Stimulated activated CD8-positive, alpha-beta memory T cell treated with anti-CD3 and anti-CD28 coated beads, Interleukin-15, amount 100 ng/mL, for 48 hours (primary cell): Measurements from ENCODE around the gene ABCC11.
A peak's percentile ranks its signal among the peaks of the same experiment; 100 is the strongest.

Experiments used
- DNase-seq, 2 donors: peaks; one replicate each; pipeline ENCODE4 v3.0.0-alpha.2; 2020; ENCODE audit warnings: low read depth in 2 of 2

The ABCC11 gene

DNA sequence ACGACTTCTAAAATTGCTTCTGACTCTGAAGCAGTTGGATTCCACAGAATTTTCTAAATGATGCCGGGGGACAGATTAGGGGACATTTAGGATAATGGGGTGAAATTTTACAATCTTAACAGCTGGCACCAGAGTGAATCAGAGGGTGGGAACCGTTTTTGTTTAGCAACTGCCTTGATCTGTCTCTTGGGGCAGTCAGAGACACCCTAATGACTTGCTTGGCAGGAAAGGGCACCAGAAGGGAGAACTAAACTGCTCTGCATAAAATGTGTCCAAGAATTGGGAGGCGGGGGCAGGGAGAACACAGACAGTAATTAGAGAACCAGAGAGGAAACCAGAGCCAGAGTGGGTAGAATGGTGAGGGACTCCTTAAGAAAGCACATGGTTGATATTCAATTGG lies 85.4 kb downstream of the ABCC11 start:
- DNase-seq = no peak

DNA sequence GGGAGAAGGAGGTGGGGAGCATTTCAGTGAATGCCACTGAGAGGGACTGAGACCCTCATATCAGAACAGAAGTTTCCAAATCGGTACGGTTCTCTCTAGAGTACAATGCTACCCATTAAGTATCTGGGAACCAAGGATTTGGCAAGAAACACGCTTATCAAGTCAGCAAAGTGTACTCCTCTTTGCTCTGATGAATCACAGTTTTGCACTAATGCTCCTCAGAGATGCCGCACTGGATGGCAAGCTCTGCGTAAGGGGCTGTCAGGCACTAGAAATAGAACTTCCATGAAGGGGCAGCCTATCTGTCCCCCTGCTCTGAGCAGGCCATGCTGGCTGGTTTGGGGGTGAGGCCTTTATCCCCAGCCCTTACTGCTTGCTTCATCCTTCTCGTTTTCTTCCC lies 86.8 kb downstream of the ABCC11 start:
- no peak for DNase-seq

DNA sequence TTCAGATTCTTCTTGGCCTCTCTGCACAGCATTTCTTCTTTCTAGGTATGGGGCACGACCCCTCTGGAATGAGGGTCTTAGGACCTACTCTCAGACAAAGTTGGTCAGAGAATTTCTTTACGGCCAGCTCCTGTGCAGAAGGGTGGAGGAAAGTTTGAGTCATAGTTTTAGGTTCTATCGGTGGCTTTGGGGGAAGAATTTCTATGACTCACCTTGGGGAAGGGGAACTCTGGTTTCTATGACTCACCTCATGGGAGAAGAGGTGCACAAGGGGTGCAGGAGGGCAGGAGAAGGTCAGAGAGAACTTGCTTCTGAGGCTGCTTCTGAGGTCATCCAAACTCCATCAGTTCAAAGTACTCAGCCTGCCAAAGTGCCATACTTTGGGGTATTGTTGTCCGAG lies 89.0 kb downstream of the ABCC11 start:
- peak; percentile 25 to 41 for DNase-seq

DNA sequence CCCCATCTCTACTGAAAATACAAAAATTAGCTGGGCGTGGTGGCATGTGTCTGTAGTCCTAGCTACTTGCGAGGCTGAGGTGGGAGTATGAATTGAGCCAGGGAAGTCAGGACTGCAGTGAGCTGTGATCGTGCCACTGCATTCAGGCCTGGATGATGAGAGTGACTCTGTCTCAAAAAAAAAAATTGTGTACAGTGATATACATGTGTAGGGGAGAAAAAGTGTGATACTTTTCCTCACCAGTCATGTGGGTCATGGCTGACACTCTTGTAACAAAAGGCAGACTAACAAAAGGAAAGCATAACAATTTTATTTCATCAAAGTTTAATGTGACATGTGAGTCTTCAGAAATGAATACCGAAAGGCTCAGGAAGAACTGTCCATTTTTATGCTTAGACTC lies 89.5 kb downstream of the ABCC11 start:
- DNase-seq = no peak

DNA sequence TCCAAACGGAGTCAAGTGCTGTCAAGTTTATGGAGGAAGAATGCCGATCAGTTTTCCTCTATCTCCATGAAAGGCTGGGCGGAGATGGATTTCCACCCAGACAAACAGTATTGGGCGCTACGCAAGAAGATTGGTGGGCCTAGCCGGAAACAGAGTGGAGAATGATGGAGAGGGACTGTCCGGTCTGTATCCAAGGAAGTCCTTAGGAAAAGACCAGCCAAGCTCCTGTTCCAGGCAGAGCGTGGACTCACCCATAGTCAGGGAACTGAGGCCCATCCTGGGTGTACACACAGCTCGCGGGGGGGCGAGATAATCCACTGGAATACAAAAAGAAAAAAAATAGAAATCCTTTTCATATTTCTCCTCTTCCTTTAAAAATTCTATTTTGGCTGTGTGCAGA lies 90.0 kb downstream of the ABCC11 start:
- no peak for DNase-seq

DNA sequence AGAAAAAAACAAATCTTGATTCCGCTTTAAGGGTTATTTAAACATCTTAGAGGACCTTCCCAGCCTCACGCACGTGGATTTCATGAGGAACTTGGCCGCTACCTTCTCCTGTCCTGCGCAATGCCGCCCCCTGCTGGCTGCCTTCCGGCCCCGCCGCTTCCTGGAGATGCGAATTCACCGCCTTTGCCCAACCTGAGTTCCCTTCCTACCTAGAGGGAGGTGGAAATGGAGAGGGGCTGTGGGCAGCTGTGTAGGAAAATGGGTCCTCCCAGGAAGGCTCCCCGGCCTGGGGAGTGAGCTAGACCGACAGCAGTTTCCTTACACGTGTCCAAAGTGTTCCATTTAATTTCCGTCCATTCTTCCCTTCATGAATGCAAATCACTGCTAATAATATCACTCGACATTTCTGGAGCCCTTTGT lies 90.5 kb downstream of the ABCC11 start:
- DNase-seq = peak; percentile 68 to 69

DNA sequence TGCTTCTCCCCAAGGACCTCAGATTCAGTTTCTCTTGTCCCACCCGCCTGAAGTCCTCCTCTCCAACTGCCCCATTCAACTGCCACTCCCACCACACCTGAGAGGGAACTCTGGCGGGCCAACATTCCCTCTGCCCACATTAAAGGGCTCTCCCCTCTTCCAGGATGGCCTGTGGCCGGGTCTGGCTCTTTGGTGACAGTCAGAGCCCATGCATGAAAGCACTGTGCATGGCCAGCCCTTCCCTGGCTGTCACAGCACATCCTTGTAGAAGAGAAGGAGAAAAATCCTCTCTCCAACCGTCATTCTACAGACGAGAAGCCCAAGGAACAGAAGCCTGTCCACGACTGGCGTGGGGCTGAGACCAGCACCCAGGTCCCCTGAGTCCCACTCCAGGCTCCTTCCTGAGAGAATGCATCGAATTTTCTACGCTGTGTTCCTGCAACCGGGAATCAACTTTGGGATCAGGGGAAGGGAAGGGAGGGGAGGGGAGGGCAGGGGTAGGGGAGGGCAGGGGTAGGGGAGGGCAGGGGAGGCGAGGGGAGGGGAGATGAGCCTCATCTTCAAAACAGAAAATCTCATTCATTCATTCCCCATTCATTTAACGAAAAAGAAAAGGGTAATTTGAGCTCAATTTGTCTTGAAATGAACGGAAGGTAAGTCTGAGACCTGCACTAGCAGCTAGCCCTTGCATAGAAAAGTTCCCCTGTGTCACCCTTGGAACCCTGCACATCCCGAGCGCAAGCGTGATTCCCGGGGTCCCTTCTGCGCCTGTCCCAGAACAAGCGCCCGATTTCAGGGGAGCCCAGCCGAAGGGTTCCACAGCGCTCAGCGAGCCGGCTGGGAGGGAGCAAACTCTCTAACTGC lies 91.2 kb downstream of the ABCC11 start, which contains the start of gene ABCC12:
Gene ABCC12, minus strand, starts transcription at position 68 of the 864 bp plus-strand sequence. CDS start 9,569 bp downstream, outside the sequence.
- DNase-seq = no peak

DNA sequence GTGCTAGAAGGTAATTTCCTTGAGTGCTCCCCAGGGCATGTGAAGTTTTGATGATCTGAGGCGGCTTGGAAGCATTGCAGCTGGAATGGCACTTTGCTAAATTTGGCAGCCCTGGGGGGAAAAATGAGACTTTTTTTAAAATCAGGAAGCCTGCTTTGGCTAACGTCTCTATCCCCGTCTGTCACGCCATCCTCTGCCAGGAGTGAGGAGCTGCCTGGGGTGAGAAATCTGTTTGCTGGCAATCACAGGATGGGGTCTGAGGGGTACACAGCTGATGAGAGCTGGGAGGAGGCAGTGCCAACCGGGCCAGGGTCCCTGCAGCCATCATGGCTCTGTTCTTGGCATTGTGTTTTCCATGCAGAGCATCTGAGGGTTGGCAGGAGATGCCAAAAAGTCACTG lies 93.6 kb downstream of the ABCC11 start:
- no peak for DNase-seq

DNA sequence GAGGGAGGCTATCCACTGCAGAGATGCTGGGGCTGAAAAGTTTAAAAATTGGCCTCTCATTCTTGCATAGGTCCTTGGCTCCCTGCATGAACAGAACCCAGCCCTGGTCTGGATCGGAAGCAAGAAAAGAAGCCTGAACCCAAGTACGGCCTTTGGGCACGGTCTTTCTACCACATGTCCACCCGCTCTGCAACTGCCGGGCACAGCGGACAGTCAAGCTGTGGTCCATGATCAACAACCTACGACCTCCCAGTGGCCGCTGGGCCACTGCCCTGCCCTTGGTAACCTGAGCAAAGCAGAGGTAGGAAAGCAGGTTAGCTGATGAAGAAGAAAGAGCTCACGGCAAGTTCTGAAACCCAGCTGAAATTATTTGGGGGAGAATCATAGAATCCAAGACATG lies 95.1 kb downstream of the ABCC11 start:
- DNase-seq = no peak

DNA sequence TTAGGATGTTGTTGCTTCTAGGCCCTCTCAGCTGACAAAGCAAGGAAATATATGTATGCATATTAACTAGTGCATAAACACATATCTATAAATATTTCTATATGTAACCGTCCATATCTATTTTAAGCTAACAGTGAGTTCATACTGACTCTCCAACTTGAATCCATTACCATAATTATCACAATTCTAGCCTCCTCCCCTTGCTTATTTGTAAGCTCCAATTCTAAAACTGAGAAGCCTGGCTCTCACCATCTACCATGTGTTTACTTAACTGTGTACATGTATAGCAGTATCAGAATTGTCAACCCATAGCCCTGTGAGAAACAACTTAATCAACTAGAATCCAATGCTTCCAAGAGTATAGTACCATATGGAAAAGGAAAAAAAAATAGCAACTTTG lies 96.6 kb downstream of the ABCC11 start:
- no peak for DNase-seq

DNA sequence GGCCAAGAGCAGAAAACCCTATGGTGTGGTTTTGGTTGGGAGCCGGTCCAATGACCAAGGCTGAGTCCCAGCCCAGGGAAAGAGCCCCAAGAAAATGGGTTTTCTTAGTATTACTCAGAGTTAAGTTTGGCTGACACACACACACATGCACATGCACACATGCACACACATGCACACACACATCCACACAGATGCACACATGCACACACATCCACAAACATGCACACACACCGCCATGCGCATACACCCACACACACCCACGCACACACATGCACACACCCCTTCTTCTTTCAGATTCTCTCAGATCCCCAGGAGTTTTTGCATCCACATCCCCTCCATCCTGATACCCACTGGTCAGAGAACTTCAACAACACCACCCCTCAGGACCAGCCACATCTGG lies 100.6 kb downstream of the ABCC11 start:
- DNase-seq = no peak

DNA sequence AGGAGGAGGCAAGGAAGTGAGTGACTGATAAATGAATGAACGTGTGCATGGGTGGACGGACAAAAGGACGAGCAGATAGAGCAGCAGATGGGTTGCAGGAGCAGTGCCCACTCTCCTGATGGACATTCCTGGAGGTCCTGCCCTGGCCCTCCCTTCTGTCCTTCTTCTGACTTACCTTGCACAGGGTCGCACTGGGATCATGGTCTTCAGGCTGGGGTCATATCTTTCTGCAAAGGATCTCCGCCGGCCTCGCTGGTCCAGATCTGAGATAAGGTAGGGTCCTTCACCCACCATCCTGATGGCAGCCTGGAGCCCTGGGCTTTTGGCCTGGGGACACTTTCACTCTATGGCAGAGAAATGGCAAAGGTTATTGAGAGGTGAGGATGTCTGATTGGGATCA lies 101.2 kb downstream of the ABCC11 start:
- DNase-seq = no peak

DNA sequence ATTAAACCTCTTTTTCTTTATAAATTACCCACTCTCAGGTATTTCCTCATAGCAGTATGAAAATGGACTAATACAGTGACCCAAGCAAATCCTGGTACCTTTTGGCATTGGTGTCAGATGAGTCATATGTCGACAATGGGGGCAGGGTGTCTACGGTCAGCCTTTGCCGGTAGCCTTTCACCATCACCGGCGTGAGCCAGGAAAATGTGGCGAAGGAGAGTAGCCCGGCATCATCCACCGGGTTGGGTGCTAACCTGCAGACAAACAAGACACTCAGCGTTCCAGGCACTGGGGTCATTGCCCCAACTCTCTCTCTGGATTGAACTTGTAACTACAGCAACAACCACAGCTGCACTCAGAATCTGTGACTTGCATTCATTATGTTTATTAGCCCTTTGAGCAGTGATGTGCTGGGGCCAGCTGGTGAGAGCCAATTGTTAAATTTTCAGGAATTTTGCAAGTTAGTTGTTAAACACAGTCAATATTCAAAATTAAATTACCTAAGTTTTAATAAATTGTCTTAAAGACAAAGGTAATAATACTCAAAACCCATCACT lies 103.4 kb downstream of the ABCC11 start:
- DNase-seq = no peak

DNA sequence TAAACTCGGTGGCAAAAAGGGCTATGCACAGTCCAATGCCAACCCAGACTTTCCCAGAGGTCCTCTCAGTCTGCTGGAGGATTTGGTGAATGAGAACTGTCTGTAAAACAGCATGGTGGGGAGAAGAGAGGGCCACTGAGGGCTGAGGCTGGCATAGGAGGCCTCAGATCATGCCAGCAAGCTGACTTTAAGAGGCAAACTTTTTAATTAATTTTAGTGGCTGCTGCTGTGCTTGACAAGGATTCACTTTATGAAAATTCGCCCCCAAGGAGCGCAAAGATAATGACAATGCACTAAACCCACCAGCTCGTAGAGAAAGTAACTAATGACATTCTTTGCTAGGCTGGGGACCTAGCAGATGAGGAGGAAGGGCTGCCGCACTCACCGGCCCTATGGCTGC lies 106.5 kb downstream of the ABCC11 start:
- no peak for DNase-seq

DNA sequence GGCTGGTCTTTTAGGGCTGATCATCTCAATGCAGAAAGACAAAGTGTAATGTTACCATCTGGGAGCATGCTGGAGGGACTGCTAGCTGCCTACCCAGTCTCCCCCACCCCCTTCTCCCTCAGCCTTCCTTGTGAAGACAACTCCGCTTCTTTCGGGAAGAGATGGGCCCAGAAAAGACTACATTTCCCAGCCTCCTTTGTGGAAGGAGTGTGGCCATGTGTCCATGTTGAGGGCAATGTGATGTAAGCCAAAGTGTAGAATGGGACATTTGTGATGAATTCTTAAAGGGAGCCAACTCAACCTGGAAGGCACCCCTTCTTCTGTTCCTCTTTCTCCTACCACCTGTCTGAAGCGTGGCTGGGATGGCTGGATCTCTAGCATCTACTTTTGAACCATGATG lies 107.8 kb downstream of the ABCC11 start:
- DNase-seq = no peak

DNA sequence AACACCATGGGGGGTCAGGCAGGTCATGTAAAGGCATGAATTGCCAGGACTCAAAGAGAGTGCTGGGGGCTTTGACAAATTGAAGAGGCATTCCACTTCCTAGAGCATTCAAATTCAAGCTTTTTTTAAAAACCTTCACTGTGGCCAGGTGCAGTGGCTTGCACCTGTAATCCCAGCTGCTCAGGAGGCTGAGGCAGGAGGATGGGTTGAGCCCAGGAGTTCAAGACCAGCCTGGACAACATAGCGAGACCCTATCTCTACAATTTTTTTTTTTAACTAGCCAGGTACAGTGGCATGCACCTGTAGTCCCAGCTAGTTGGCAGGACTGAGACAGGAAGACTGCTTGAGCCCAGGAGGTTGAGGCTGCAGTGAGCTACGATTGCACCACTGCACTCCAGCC lies 108.8 kb downstream of the ABCC11 start:
- DNase-seq = no peak

DNA sequence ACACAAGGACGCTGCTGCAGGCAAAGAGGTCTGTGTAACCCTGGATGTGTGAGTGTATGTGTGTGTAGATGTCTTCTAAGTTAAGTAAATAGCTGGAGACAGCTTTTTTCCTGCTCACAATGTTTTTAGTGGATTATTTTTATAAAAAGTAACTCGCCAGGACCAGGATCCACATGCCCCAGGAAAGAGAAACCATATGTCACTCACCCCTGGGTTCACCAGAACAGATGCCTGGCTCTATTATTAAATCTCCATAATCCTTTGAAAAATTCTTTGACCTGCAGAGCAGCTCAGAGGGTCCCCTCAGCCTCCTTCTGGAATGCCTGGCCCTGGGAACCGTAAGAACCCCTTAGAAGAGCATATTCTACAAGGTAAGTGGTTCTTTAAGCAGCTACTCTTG lies 109.5 kb downstream of the ABCC11 start:
- DNase-seq = no peak

DNA sequence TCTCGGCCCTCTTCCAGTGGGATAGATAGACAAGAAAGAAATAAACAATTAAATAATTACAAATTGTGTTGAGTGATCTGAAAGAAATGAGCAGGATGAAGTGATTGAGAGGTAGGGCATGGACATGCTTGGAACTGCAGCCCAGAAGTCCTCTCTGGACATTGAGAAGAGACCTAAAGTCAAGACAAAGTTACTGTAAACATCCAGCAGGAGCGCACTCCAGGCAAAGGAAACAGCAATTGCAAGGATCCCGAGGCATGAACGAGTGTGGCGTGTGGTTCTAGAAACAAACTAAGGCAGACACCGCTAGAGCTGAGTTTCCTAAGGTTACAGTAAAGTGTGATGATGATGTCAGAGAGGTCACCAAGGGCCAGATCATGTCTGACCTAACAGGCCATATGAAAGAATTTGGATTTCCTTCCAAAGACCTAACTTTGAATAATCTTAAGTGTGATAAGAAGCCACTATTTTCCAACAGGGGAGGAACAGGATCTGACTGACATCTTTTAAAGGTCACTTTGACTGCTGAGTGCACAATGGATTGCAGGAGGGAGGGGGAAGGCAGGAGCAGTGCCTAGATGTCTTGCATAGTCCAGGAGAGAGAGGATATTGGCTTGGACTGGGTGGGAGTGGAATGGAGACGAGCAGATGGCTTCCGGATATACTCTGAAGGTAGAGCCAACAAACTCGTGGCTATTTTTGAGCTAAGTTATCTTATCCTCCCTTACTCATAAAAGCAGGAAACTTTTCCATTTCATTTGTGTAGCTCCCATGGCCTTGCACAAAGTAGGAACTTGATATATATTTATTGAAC lies 110.6 kb downstream of the ABCC11 start:
- no peak for DNase-seq

DNA sequence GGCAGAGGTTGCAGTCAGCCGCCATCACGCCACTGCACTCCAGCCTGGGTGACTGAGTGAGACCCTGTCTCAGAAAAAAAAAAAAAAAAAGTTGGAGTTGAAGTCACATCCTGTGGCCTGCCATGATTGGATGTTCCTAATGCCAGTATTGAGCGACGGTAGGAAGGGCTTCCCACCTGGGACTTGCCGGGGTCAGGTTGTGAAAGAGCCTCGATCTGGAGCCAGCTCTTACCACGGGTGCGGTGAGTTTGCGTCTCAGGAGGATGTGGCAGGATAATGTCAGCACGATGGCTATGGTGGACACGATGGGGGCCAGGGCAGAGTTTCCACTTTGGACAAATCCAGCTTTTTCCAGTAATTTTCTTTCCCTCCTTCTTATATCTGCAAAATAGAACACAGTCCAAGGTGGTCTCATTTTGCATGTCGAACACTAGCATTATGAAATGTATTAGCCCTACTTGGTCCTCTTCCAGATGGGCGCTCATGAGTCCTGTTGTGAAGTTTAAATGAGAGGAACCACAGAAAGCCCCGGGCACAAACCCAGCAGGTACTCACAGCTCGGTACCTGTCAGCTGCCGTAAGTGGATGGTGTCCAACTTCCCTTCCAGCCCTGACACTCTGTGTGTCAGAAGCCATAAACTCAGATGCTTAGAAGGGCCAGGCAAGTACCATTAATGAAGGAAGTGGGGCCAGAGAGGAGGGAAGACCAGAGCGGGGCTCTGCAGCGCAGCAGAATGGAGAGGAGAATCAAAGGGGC lies 113.7 kb downstream of the ABCC11 start:
- no peak for DNase-seq

DNA sequence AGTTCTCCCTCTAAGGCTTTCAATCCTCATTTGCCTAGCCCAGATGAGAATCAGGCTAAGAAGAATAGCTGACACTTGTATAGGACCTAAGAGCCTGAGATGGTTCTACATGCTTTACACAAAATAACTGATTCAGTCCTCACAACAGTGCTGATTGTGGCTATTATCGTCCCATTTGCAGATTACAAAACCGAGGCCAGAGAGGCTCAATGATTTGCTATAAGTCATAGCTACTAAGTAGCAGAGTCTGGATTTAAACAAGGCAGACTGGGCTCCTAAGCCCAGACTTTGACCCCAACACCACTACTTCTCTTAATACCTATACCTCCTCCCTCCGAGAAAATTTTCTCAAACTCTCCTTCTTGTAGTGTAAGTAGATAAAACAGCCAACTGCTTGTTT lies 114.6 kb downstream of the ABCC11 start:
- DNase-seq = no peak

DNA sequence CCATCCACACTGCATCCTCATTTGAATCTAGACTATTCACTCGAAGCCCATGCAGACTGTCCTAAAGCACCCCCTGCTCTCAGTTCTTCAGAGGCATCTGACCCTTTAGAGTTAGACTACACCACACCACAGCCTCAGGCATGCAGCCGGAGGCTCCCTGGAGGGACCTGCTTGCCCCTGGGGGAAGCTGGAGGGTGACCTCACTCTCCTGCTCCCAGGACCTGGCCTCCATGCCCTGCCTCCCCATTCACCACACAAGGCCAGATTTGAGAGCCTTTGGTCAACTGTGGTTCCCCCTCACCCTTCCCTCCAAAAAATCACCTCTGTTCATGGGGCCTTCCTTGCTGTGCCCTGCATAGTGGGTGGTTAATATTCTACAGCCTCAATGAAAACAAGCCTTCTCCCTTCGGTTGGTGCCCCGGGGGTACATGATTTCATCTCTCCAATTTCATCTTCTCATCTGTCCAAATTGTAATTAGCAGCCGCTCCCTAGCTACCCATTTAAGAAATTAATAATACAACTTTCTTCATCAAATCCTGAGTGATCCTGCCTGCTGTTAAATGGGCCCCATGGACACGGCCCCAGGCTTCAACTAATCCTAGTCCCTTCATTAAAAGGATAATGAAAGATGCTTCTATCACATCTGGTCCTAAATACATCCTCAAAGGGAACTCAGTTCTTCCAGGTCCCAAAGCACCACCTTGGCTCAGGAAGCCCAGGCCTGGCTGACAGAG lies 116.0 kb downstream of the ABCC11 start:
- no peak for DNase-seq
